SK-N-MC (cell line): ENCODE measurements around the gene PPM1B.

Experiments used
- EZH2 ChIP-seq: fragments of 200-600 bp; sonication (generic); IDR thresholded peaks from one replicate; pipeline ENCODE4 v1.6.1; 2017; ENCODE audit warnings: antibody characterized with exemption
- FOXP2 ChIP-seq: optimal IDR thresholded peaks from 2 replicates; pipeline ENCODE3; 2011; ENCODE audit warnings: mild to moderate bottlenecking, moderate library complexity; ENCODE audit not compliant: insufficient read depth; ENCODE audit errors: extremely low read length, control extremely low read depth
- POLR2AphosphoS5 ChIP-seq: IDR thresholded peaks from 2 replicates; pipeline ENCODE4 v1.6.1; 2012; ENCODE audit warnings: mild to moderate bottlenecking, low read depth, low read length, borderline replicate concordance

GRCh38 chr2:44233450-44234128 is 64.9 kb downstream of the PPM1B start:
- no peak for TF ChIP-seq POLR2AphosphoS5
- no peak for TF ChIP-seq EZH2
- no peak for TF ChIP-seq FOXP2
